Body of pancreas (tissue), 4 donors: ENCODE results near the gene NFIA. TPM values are rescaled to one million over a fixed set of nuclear protein-coding genes. Genes with fewer than 3 reads are reported as not detected.

Experiments used
- ATAC-seq: fragments of 150-250 bp; one replicate; pipeline ENCODE4 v1.9.1; 2016
- DNase-seq, 4 donors: peaks; one replicate each; pipeline ENCODE4 v3.0.0-alpha.2; 2019
- H3K27ac ChIP-seq, 4 donors: fragments of 200-600 bp; sonication (generic); 1 replicate in 3 of 4; 2 replicates in 1 of 4; pipeline versions ENCODE4 v1.5.1 to v1.6.1; 2016 to 2019; ENCODE audit warnings: mild to moderate bottlenecking in 1 of 4, mixed read lengths in 1 of 4, moderate library complexity in 1 of 4
- H3K27me3 ChIP-seq, 2 donors: fragments of 200-600 bp; sonication (generic); one replicate each; pipeline ENCODE4 v1.6.0; 2016; ENCODE audit warnings: mild to moderate bottlenecking in 1 of 2
- H3K36me3 ChIP-seq, 2 donors: fragments of 200-600 bp; sonication (generic); replicated peaks in 1 of 2; 2 replicates each; pipeline ENCODE4 v1.5.1; 2016; ENCODE audit warnings: low read depth in 2 of 2; ENCODE audit not compliant: insufficient read depth in 1 of 2
- H3K4me1 ChIP-seq: fragments of 200-600 bp; sonication (generic); one replicate; pipeline ENCODE4 v1.6.0; 2016
- H3K4me3 ChIP-seq, 2 donors: fragments of 200-600 bp; sonication (generic); 1 replicate in 1 of 2; 2 replicates in 1 of 2; pipeline ENCODE4 v1.5.1; 2016 to 2019
- H3K9me3 ChIP-seq, 3 donors: fragments of 200-600 bp; sonication (generic); 1 replicate in 2 of 3; 2 replicates in 1 of 3; pipeline ENCODE4 v1.5.1; 2016
- CTCF ChIP-seq, 7 experiments: fragments of 450-650 bp in 4 of 7; fragments of 200-600 bp in 3 of 7; sonication (generic) in 3 of 7; IDR thresholded peaks; one replicate each; pipeline ENCODE4 v1.5.1; 2016 to 2019; ENCODE audit warnings: antibody characterized with exemption in 7 of 7
- POLR2A ChIP-seq, 3 donors: fragments of 450-650 bp; IDR thresholded peaks; one replicate each; pipeline ENCODE4 v1.6.1; 2016; ENCODE audit warnings: antibody characterized with exemption in 3 of 3, mild to moderate bottlenecking in 2 of 3
- WGBS, 2 donors: methylation state at CpG; one replicate each; pipeline ENCODE4 v1.1.5; 2017; 5-methylcytosine and 5-hydroxymethylcytosine counted together
- intact Hi-C: fragments of 100-400 bp; cut with DNase I; formaldehyde crosslinking; loops from one replicate; pipeline ENCODE4 v1.15.1; 2023
- total RNA-seq, 2 donors: library from RNA; depleted of rRNA; stranded (reverse); fragments of >200 nt; gene quantifications; one replicate each; pipeline ENCODE4 v1.1.0, GENCODE V29; 2016

Gene NFIA
- total RNA-seq, 2 donors from 2014 or later, result 21.5 to 32.3 TPM

DNA sequence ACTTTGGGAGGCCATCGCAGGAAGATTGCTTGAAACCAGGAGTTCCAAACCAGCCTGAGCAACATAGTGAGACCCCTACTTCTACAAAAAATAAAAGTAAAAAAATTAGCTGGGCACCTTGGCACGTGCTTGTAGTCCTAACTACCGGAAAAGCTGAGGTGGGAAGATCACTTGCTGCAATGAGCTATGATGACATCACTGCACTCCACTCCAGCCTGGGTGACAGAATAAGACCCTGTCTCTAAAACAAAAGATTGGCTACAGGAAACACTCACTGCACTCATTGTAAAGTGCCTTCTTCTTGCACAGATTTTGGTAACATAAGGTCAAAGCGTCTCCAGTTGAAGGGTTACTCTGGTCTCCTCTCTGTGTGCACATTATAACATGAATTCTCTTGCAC lies 336.8 kb downstream of the NFIA start:
- H3K4me3 ChIP-seq, result no peak overlapping the region
- WGBS, 2 donors, result 84 to 90% methylated on average over 4 of the region's 4 CpGs
- no peaks in the 10 kb centered on the region for H3K27me3 ChIP-seq
- no peaks in the 10 kb centered on the region for H3K4me1 ChIP-seq
- H3K36me3 ChIP-seq, result peaks cover 0 to 1% of the 10 kb centered on the region in 2 donors
- TF ChIP-seq POLR2A (IDR thresholded peaks at IDR 0.05) (no peak), CTCF (IDR thresholded peaks at IDR 0.05) (no peak)
- intact Hi-C loops, result no loop called here
- H3K9me3 ChIP-seq, result no peaks in the 10 kb centered on the region
- ATAC-seq (no peak), DNase-seq (no peak)
- H3K27ac ChIP-seq, result no peak overlapping the region

DNA sequence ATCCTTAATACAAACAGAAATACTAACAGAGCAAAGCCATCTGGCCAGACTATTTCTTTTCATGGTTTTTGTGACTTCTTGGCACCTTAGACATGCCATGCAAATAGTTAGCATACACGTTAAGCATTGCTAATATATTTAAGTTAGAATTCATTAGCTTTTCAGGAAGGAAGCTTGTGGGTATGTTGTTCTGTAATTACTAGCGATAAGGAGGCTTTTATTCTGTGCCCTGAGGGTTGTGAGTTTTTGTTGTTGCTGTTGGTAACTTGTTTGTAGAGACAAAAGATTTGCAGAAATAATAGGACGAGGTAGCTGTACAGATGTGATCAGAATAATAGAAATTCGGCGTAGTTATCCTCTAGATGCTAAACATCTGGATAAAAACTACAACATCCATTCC lies 337.3 kb downstream of the NFIA start:
- H3K36me3 ChIP-seq, result peaks cover 0 to 1% of the 10 kb centered on the region in 2 donors
- DNase-seq (no peak), ATAC-seq (no peak)
- H3K4me3 ChIP-seq, result no peak overlapping the region
- WGBS, 2 donors, result 64 to 83% methylated on average over 5 of the region's 5 CpGs
- H3K27me3 ChIP-seq, result no peaks in the 10 kb centered on the region
- TF ChIP-seq CTCF (IDR thresholded peaks at IDR 0.05), result no peak
- no peak for TF ChIP-seq POLR2A (IDR thresholded peaks at IDR 0.05)
- H3K4me1 ChIP-seq, result no peaks in the 10 kb centered on the region
- no peaks in the 10 kb centered on the region for H3K9me3 ChIP-seq
- intact Hi-C loops, result no loop called here
- no peak overlapping the region for H3K27ac ChIP-seq

GRCh38 chr1:61420243-61420642 lies 337.9 kb downstream of the NFIA start:
- WGBS, 2 donors, result 64 to 89% methylated on average over 3 of the region's 3 CpGs
- H3K27ac ChIP-seq, result no peak overlapping the region
- intact Hi-C loops, result no loop called here
- no peaks in the 10 kb centered on the region for H3K27me3 ChIP-seq
- H3K4me3 ChIP-seq, result no peak overlapping the region
- H3K9me3 ChIP-seq, result no peaks in the 10 kb centered on the region
- no peak for DNase-seq
- H3K36me3 ChIP-seq, result no peaks in the 10 kb centered on the region
- no peaks in the 10 kb centered on the region for H3K4me1 ChIP-seq
- no peak for TF ChIP-seq POLR2A (IDR thresholded peaks at IDR 0.05)
- no peak for ATAC-seq

DNA sequence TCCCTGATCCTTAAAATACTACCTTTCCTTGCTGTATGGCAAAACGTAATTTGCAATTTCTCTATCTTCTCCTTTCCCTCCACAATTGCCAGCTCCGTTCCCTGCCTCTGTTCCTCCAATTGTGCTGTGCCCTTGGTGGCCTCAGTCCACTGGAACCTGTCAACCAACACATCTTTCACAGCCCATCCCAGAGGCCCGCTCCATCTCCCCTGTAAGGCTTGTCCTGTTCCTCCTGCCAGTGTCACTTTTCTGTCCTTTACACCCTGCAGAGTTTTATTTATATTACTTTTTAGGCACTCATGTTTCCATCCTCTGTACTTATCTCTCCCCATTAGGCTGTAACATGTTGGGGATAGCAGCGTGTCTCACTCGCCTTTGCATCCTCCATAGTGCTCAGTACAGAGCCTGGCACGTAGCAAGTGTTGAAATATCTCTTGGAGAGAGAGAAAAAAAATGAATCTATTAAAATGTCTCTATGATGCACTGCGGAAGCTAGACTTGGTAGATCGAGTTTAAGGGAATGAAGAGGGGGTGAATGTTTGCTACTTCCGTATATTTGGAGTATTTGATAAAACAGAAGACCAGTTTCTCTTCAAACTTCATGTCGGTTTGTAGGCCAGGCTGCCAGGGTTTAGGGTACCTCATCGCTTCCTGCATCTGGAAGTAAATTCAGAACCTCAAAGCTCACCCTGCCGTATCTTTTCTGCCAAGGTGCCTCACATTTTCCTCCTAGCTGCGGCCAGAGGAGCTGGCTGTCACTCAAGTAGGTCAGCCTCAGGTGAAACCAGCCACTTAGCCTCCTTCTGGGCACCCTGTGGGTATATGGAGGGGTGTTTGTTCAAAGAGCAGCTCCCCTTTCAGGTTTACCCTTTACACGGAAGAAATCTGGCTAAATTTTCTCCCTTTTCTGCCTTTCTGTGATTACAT lies 338.8 kb downstream of the NFIA start:
- 93 to 95% methylated on average over 14 of the region's 14 CpGs for WGBS, 2 donors

DNA sequence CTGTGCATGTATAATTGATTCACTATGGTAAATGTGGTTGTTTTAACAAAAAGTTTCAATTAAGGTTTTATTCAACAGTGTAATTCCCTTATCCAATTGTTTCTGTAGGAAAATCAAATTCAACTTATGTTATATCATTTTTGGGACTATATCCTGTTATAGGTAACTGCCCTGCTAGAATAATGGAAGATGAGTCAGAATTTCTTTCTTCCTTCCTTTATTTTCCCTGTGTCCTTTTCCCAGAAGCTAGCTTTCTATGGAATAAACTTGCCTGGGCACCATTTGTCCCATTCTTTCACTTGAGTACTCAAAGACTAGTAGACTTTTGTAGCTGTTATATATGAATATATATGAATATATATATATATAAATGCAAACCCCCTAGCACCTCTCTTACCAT lies 341.3 kb downstream of the NFIA start:
- intact Hi-C loops, result no loop called here
- no peak overlapping the region for H3K4me3 ChIP-seq
- H3K27me3 ChIP-seq, result no peaks in the 10 kb centered on the region
- no peak for ATAC-seq
- TF ChIP-seq CTCF (IDR thresholded peaks at IDR 0.05) (no peak), POLR2A (IDR thresholded peaks at IDR 0.05) (no peak)
- no peaks in the 10 kb centered on the region for H3K9me3 ChIP-seq
- H3K36me3 ChIP-seq, result no peaks in the 10 kb centered on the region
- no peaks in the 10 kb centered on the region for H3K4me1 ChIP-seq
- no peak for DNase-seq
- no peak overlapping the region for H3K27ac ChIP-seq

More for the DNA sequence above, 338.8 kb downstream of the NFIA start:
- no peaks in the 10 kb centered on the region for H3K27me3 ChIP-seq
- no peak for ATAC-seq
- no peak overlapping the region for H3K4me3 ChIP-seq
- H3K9me3 ChIP-seq, result no peaks in the 10 kb centered on the region
- no peak overlapping the region for H3K27ac ChIP-seq
- DNase-seq, result no peak
- H3K36me3 ChIP-seq, result no peaks in the 10 kb centered on the region
- TF ChIP-seq POLR2A (IDR thresholded peaks at IDR 0.05), result no peak
- TF ChIP-seq CTCF (IDR thresholded peaks at IDR 0.05), result no peak
- intact Hi-C loops, result no loop called here
- H3K4me1 ChIP-seq, result no peaks in the 10 kb centered on the region
